ENCODE data around the gene UTP25. TPM values are rescaled to one million over a fixed set of nuclear protein-coding genes. Genes with fewer than 3 reads are reported as not detected.

The UTP25 gene
- total RNA-seq, 1 experiment from 2014 or later: 12.7 TPM

- intact Hi-C loops (cut with micrococcal nuclease): no loop called here
- BruUV-seq (replicated peaks): no TSS peak
These were observed 24.2 kb upstream of the UTP25 start for GRCh38 chr1:209803568-209803967.

More at GRCh38 chr1:209803568-209803967, 24.2 kb upstream of the UTP25 start:
- no peaks in the 10 kb centered on the region for H3K9me3 ChIP-seq (ENCODE audit: control insufficient read depth in 1 of 2, insufficient read depth in 1 of 2, low read depth in 1 of 2, low read length in 2 of 2)
- no peak overlapping the region for H2AFZ ChIP-seq (ENCODE audit: low read depth, low read length, poor library complexity, severe bottlenecking)
- H3K79me2 ChIP-seq (ENCODE audit: insufficient read depth, low read length): peaks cover 28% of the 10 kb centered on the region; the same call in 1 of the 2 replicates
- H3K4me2 ChIP-seq (ENCODE audit: low read length): no peak overlapping the region
- no peak overlapping the region for H3K4me3 ChIP-seq (replicated peaks in 1 of 2; ENCODE audit: low read depth in 1 of 2, low read length in 2 of 2)
- peaks cover 11 to 35% of the 10 kb centered on the region in 2 experiments for H3K4me1 ChIP-seq (ENCODE audit: control insufficient read depth in 1 of 2, insufficient read depth in 2 of 2, low read length in 2 of 2)
- ATAC-seq: no peak
- no peaks in the 10 kb centered on the region; a peak in 3 of 4 replicates for H3K36me3 ChIP-seq (ENCODE audit: control insufficient read depth in 1 of 2, insufficient read depth in 2 of 2, low read length in 2 of 2)
- no peaks in the 10 kb centered on the region for H3K9me2 ChIP-seq (ENCODE audit: insufficient read depth)
- CTCF ChIA-PET: no interaction called here
- no peak for DNase-seq (ENCODE audit: low read depth, low spot score)
- H4K20me1 ChIP-seq (ENCODE audit: insufficient read depth): no peaks in the 10 kb centered on the region
- no peaks in the 10 kb centered on the region for H3K27me3 ChIP-seq (ENCODE audit: insufficient read depth, low read length)
- no peak overlapping the region for H3K27ac ChIP-seq (ENCODE audit: low read depth, low read length)
- POLR2A ChIA-PET: no interaction called here
- TF ChIP-seq YY1 (IDR thresholded peaks at IDR 0.05; ENCODE audit: extremely low read depth, insufficient replicate concordance, low read depth, low read length) (no peak), POLR2AphosphoS5 (IDR thresholded peaks at IDR 0.05; ENCODE audit: low read depth, low read length) (no peak), POLR2A (IDR thresholded peaks at IDR 0.05; ENCODE audit: borderline replicate concordance, extremely low read depth, insufficient read depth, insufficient read length) (no peak), RAD21 (IDR thresholded peaks at IDR 0.05; ENCODE audit: low read depth) (no peak), EZH2 (IDR thresholded peaks at IDR 0.05) (no peak), FOSL1 (IDR thresholded peaks at IDR 0.05; ENCODE audit: low read depth) (no peak), EGR1 (IDR thresholded peaks at IDR 0.05; ENCODE audit: low read depth) (no peak), CBX3 (IDR thresholded peaks at IDR 0.05; ENCODE audit: low read depth) (no peak)
- TF ChIP-seq, protein P1, sequence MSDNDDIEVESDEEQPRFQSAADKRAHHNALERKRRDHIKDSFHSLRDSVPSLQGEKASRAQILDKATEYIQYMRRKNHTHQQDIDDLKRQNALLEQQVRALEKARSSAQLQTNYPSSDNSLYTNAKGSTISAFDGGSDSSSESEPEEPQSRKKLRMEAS (IDR thresholded peaks at IDR 0.05): no peak
- TF ChIP-seq, protein P2, sequence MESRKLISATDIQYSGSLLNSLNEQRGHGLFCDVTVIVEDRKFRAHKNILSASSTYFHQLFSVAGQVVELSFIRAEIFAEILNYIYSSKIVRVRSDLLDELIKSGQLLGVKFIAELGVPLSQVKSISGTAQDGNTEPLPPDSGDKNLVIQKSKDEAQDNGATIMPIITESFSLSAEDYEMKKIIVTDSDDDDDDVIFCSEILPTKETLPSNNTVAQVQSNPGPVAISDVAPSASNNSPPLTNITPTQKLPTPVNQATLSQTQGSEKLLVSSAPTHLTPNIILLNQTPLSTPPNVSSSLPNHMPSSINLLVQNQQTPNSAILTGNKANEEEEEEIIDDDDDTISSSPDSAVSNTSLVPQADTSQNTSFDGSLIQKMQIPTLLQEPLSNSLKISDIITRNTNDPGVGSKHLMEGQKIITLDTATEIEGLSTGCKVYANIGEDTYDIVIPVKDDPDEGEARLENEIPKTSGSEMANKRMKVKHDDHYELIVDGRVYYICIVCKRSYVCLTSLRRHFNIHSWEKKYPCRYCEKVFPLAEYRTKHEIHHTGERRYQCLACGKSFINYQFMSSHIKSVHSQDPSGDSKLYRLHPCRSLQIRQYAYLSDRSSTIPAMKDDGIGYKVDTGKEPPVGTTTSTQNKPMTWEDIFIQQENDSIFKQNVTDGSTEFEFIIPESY (IDR thresholded peaks at IDR 0.05; ENCODE audit: extremely low read depth, insufficient replicate concordance, low read length): no peak
- H3K9ac ChIP-seq (ENCODE audit: low read length): no peak overlapping the region
- RAD21 ChIA-PET (ENCODE audit: low non-redundant PET in 1 of 2, low total read pairs in 2 of 2, uncharacterized antibody in 2 of 2, unreplicated experiment in 2 of 2): no interaction called here
